ENCODE measurements around the gene NR1D2. TPM values are rescaled to one million over a fixed set of nuclear protein-coding genes. Genes with fewer than 3 reads are reported as not detected.

Gene NR1D2
- total and polyA plus RNA-seq, 2 experiments from 2014 or later, result 6.6 to 20.7 TPM

GRCh38 chr3:23940775-23941174 lies 4.3 kb upstream of the NR1D2 start (continued):
- TF ChIP-seq, protein P1, sequence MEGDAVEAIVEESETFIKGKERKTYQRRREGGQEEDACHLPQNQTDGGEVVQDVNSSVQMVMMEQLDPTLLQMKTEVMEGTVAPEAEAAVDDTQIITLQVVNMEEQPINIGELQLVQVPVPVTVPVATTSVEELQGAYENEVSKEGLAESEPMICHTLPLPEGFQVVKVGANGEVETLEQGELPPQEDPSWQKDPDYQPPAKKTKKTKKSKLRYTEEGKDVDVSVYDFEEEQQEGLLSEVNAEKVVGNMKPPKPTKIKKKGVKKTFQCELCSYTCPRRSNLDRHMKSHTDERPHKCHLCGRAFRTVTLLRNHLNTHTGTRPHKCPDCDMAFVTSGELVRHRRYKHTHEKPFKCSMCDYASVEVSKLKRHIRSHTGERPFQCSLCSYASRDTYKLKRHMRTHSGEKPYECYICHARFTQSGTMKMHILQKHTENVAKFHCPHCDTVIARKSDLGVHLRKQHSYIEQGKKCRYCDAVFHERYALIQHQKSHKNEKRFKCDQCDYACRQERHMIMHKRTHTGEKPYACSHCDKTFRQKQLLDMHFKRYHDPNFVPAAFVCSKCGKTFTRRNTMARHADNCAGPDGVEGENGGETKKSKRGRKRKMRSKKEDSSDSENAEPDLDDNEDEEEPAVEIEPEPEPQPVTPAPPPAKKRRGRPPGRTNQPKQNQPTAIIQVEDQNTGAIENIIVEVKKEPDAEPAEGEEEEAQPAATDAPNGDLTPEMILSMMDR (conservative IDR thresholded peaks at IDR 0.05; ENCODE audit: low read depth in 2 of 2), result no peak
- no peak for TF ChIP-seq JUNB (IDR thresholded peaks at IDR 0.05; ENCODE audit: unreplicated experiment)
- no peak for TF ChIP-seq ZNF114 (CRISPR knock-in tag; IDR thresholded peaks at IDR 0.05)
- no peak for TF ChIP-seq REST (IDR thresholded peaks at IDR 0.05; ENCODE audit: unreplicated experiment)
- TF ChIP-seq EZH2phosphoT487 (IDR thresholded peaks at IDR 0.05; ENCODE audit: unreplicated experiment), result no peak
- TF ChIP-seq STAT1 (IDR thresholded peaks at IDR 0.05; ENCODE audit: unreplicated experiment), result no peak

- peaks cover 10% of the 10 kb centered on the region; the same call in 1 of the 2 replicates for H3K4me1 ChIP-seq (ENCODE audit: insufficient read depth)
- H3K27me3 ChIP-seq (ENCODE audit: insufficient read depth), result peaks cover 9% of the 10 kb centered on the region; the same call in 1 of the 2 replicates
- Mint-ChIP-seq H3K4me3 (no peak overlapping the region), H3K27ac (no peak overlapping the region), H3K27me3 (ENCODE audit: insufficient read depth, low read depth, poor library complexity) (peaks cover 6% of the 10 kb centered on the region), H3K9me3 (no peaks in the 10 kb centered on the region), H3K36me3 (ENCODE audit: low read depth) (no peaks in the 10 kb centered on the region; the same call in 2 of the 3 replicates), H3K4me1 (peaks cover 15% of the 10 kb centered on the region)
- H4K20me1 ChIP-seq (replicated peaks; ENCODE audit: insufficient read depth), result no peaks in the 10 kb centered on the region
- H2AFZ ChIP-seq, result no peak overlapping the region
- DNase-seq (ENCODE audit: low spot score), result no peak
- H3K9me2 ChIP-seq (ENCODE audit: insufficient read depth), result no peaks in the 10 kb centered on the region
- no peaks in the 10 kb centered on the region for H3K36me3 ChIP-seq (ENCODE audit: insufficient read depth)
- H3K4me2 ChIP-seq, result no peak overlapping the region
- peaks cover under 1% of the 10 kb centered on the region; the same call in 1 of the 2 replicates for H3K79me2 ChIP-seq (replicated peaks; ENCODE audit: insufficient read depth)
- H3K4me3 ChIP-seq, result no peak overlapping the region
- H3K27ac ChIP-seq (ENCODE audit: low read depth), result no peak overlapping the region
- ATAC-seq, result no peak
- 0 out of 2 replicates have a peak, but pooled peaks cover 3% of the 10 kb centered on the region for H3F3A ChIP-seq (replicated peaks; ENCODE audit: low read depth)
- TF ChIP-seq, protein P2, sequence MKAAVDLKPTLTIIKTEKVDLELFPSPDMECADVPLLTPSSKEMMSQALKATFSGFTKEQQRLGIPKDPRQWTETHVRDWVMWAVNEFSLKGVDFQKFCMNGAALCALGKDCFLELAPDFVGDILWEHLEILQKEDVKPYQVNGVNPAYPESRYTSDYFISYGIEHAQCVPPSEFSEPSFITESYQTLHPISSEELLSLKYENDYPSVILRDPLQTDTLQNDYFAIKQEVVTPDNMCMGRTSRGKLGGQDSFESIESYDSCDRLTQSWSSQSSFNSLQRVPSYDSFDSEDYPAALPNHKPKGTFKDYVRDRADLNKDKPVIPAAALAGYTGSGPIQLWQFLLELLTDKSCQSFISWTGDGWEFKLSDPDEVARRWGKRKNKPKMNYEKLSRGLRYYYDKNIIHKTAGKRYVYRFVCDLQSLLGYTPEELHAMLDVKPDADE (IDR thresholded peaks at IDR 0.05), result no peak
- TF ChIP-seq NANOG (IDR thresholded peaks at IDR 0.05; ENCODE audit: borderline replicate concordance) (no peak), ZNF114 (CRISPR knock-in tag; IDR thresholded peaks at IDR 0.05) (no peak), EZH2phosphoT487 (IDR thresholded peaks at IDR 0.05; ENCODE audit: unreplicated experiment) (no peak), CREB1 (CRISPR knock-in tag; IDR thresholded peaks at IDR 0.05; ENCODE audit: low read depth) (no peak), ZNF331 (CRISPR knock-in tag; IDR thresholded peaks at IDR 0.05; ENCODE audit: low read depth) (no peak), POLR2AphosphoS5 (IDR thresholded peaks at IDR 0.05; ENCODE audit: low read depth) (no peak)
- TF ChIP-seq, protein P3, sequence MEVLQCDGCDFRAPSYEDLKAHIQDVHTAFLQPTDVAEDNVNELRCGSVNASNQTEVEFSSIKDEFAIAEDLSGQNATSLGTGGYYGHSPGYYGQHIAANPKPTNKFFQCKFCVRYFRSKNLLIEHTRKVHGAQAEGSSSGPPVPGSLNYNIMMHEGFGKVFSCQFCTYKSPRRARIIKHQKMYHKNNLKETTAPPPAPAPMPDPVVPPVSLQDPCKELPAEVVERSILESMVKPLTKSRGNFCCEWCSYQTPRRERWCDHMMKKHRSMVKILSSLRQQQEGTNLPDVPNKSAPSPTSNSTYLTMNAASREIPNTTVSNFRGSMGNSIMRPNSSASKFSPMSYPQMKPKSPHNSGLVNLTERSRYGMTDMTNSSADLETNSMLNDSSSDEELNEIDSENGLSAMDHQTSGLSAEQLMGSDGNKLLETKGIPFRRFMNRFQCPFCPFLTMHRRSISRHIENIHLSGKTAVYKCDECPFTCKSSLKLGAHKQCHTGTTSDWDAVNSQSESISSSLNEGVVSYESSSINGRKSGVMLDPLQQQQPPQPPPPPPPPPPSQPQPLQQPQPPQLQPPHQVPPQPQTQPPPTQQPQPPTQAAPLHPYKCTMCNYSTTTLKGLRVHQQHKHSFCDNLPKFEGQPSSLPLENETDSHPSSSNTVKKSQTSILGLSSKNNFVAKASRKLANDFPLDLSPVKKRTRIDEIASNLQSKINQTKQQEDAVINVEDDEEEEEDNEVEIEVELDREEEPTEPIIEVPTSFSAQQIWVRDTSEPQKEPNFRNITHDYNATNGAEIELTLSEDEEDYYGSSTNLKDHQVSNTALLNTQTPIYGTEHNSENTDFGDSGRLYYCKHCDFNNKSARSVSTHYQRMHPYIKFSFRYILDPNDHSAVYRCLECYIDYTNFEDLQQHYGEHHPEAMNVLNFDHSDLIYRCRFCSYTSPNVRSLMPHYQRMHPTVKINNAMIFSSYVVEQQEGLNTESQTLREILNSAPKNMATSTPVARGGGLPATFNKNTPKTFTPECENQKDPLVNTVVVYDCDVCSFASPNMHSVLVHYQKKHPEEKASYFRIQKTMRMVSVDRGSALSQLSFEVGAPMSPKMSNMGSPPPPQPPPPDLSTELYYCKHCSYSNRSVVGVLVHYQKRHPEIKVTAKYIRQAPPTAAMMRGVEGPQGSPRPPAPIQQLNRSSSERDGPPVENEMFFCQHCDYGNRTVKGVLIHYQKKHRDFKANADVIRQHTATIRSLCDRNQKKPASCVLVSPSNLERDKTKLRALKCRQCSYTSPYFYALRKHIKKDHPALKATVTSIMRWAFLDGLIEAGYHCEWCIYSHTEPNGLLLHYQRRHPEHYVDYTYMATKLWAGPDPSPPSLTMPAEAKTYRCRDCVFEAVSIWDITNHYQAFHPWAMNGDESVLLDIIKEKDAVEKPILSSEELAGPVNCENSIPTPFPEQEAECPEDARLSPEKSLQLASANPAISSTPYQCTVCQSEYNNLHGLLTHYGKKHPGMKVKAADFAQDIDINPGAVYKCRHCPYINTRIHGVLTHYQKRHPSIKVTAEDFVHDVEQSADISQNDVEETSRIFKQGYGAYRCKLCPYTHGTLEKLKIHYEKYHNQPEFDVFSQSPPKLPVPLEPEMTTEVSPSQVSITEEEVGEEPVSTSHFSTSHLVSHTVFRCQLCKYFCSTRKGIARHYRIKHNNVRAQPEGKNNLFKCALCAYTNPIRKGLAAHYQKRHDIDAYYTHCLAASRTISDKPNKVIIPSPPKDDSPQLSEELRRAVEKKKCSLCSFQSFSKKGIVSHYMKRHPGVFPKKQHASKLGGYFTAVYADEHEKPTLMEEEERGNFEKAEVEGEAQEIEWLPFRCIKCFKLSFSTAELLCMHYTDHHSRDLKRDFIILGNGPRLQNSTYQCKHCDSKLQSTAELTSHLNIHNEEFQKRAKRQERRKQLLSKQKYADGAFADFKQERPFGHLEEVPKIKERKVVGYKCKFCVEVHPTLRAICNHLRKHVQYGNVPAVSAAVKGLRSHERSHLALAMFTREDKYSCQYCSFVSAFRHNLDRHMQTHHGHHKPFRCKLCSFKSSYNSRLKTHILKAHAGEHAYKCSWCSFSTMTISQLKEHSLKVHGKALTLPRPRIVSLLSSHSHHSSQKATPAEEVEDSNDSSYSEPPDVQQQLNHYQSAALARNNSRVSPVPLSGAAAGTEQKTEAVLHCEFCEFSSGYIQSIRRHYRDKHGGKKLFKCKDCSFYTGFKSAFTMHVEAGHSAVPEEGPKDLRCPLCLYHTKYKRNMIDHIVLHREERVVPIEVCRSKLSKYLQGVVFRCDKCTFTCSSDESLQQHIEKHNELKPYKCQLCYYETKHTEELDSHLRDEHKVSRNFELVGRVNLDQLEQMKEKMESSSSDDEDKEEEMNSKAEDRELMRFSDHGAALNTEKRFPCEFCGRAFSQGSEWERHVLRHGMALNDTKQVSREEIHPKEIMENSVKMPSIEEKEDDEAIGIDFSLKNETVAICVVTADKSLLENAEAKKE (CRISPR knock-in tag; IDR thresholded peaks at IDR 0.05), result no peak
These were observed 3.6 kb upstream of the NR1D2 start for GRCh38 chr3:23941440-23941839.
